T-helper 2 cell treated with Interferon-gamma antibody and Interleukin-4, amounts not matched to agents 5 μg/mL and 100 μg/mL, for 36 hours (primary cell): Measurements from ENCODE around the gene STARD8.
"Not testable (repeated sequence)": the region's sequence is repeated elsewhere in the genome, so short reads cannot be mapped to it uniquely, and the experiment has no call there.

Experiments
- DNase-seq: peaks from one replicate; pipeline ENCODE4 v3.0.0; 2021; ENCODE audit warnings: low spot score
- H3K27ac Mint-ChIP-seq: one replicate; pipeline ENCODE4 v1.8.0; 2021; ENCODE audit warnings: mild to moderate bottlenecking, mixed read lengths
- H3K27me3 Mint-ChIP-seq: one replicate; pipeline ENCODE4 v1.8.0; 2021; ENCODE audit warnings: low read depth, mixed read lengths
- H3K36me3 Mint-ChIP-seq: one replicate; pipeline ENCODE4 v1.8.0; 2021; ENCODE audit warnings: low read depth, mixed read lengths
- H3K4me1 Mint-ChIP-seq: one replicate; pipeline ENCODE4 v1.8.0; 2021; ENCODE audit warnings: low read depth, mixed read lengths
- H3K4me3 Mint-ChIP-seq: one replicate; pipeline ENCODE4 v1.8.0; 2022; ENCODE audit warnings: mild to moderate bottlenecking, moderate library complexity, mixed read lengths
- H3K9me3 Mint-ChIP-seq: one replicate; pipeline ENCODE4 v1.8.0; 2021; ENCODE audit warnings: mixed read lengths

Gene STARD8

GRCh38 chrX:68647156-68647957, at the start of gene STARD8:
STARD8 (plus strand) TSS chrX:68647666; CDS start chrX:68647883, 217 bp downstream.
- no peak for DNase-seq
- peaks cover 4% of the 10 kb centered on the region for H3K27me3 Mint-ChIP-seq
- no peak within 1 kb of the TSS for H3K27ac Mint-ChIP-seq
- no peaks in the 10 kb centered on the region for H3K4me1 Mint-ChIP-seq
- H3K4me3 Mint-ChIP-seq, result no peak within 1 kb of the TSS
- H3K9me3 Mint-ChIP-seq, result no peaks in the 10 kb centered on the region
- no peaks in the 10 kb centered on the region for H3K36me3 Mint-ChIP-seq

GRCh38 chrX:68598841-68599240, 48.6 kb upstream of the STARD8 start:
- H3K9me3 Mint-ChIP-seq, result peaks cover 17% of the 10 kb centered on the region
- no peaks in the 10 kb centered on the region for H3K36me3 Mint-ChIP-seq
- H3K27ac Mint-ChIP-seq, result no peak overlapping the region
- H3K4me1 Mint-ChIP-seq, result no peaks in the 10 kb centered on the region
- no peak for DNase-seq
- H3K27me3 Mint-ChIP-seq, result no peaks in the 10 kb centered on the region
- no peak overlapping the region for H3K4me3 Mint-ChIP-seq

DNA sequence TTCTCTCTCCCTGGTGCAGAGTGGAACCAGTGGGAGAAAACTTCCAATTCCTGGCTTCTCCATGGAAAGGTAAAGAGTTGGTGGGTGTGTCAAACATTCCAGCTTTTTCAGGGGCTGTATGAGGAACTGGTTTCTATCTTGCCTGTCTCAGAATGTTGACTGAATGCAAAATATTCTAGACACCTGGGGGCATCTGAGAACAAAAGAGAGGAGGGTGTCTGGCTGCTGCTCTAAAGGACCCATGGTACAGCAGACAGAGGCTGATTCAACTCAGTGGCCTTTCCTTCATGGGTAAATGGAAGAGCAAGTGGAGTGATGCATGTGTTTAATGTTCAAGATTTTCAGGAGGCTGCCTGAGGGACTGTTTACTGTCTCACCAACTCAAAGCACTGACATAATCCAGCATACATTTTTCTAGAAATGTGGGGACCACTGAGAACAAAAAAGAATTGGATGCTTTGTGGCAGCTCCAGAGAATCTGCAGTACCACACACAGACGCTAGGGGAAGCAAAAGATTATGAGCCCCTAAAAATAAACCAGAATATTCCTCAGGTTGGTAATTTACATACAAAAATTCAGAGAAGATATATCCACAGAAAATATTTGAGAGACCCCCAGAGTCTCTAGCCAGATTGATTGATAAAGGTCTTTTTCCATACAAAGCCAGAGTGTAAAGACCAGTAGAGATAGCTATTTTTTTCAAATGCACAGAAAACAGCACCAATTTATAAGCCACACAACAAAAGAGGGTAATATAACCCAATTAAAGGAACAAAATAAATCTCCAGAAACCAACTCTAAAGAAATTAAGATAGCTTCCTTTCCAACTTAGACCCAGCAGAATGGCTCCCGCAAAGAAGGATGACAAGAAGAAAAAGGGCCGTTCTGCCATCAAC, 48.0 kb upstream of the STARD8 start:
- peaks cover 11% of the 10 kb centered on the region for H3K9me3 Mint-ChIP-seq
- no peaks in the 10 kb centered on the region for H3K4me1 Mint-ChIP-seq
- no peak for DNase-seq
- no peak overlapping the region for H3K27ac Mint-ChIP-seq
- H3K4me3 Mint-ChIP-seq, result no peak overlapping the region
- no peaks in the 10 kb centered on the region for H3K27me3 Mint-ChIP-seq
- no peaks in the 10 kb centered on the region for H3K36me3 Mint-ChIP-seq

DNA sequence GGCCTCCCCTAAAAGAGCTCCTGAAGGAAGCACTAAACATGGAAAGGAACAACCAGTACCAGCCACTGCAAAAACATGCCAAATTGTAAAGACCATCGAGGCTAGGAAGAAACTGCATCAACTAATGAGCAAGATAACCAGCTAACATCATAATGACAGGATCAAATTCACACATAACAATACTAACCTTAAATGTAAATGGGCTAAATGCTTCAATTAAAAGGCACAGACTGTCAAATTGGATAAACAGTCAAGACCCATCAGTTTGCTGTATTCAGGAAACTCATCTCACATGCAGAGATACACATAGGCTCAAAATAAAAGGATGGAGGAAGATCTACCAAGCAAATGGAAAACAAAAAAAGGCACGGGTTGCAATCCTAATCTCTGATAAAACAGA, 43.2 kb upstream of the STARD8 start:
- H3K9me3 Mint-ChIP-seq, H3K4me3 Mint-ChIP-seq, H3K27me3 Mint-ChIP-seq, DNase-seq, H3K4me1 Mint-ChIP-seq, H3K36me3 Mint-ChIP-seq, H3K27ac Mint-ChIP-seq: not testable (repeated sequence)

GRCh38 chrX:68614733-68615132, 32.7 kb upstream of the STARD8 start:
- H3K27ac Mint-ChIP-seq, DNase-seq, H3K27me3 Mint-ChIP-seq, H3K9me3 Mint-ChIP-seq, H3K4me1 Mint-ChIP-seq, H3K4me3 Mint-ChIP-seq, H3K36me3 Mint-ChIP-seq: not testable (repeated sequence)

GRCh38 chrX:68627986-68628385, 19.5 kb upstream of the STARD8 start:
- Mint-ChIP-seq H3K9me3 (no peaks in the 10 kb centered on the region), H3K4me3 (no peak overlapping the region), H3K4me1 (no peaks in the 10 kb centered on the region), H3K27me3 (no peaks in the 10 kb centered on the region), H3K36me3 (no peaks in the 10 kb centered on the region), H3K27ac (no peak overlapping the region)
- DNase-seq, result no peak

DNA sequence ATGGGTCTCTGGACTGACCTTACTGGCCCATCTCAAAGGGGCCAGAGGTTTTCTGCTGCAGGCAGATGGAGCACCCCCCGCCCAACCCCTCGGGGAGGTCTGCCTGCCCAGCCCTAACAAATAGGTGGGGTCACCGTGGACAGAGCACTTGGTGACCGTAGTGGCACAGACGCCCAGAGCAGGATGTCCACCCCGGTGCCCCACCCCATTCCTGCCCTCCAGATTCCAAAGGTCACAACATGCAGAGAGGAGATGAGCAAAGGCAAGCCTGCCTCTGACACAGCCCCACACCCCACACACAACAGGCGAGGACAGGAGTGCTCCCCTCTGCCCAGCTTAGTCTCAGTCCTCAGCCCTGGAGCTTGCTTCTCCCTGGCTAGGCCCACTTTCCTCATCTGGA, 17.5 kb upstream of the STARD8 start:
- H3K9me3 Mint-ChIP-seq, H3K27me3 Mint-ChIP-seq, H3K4me1 Mint-ChIP-seq, DNase-seq, H3K4me3 Mint-ChIP-seq, H3K36me3 Mint-ChIP-seq, H3K27ac Mint-ChIP-seq: not testable (repeated sequence)

DNA sequence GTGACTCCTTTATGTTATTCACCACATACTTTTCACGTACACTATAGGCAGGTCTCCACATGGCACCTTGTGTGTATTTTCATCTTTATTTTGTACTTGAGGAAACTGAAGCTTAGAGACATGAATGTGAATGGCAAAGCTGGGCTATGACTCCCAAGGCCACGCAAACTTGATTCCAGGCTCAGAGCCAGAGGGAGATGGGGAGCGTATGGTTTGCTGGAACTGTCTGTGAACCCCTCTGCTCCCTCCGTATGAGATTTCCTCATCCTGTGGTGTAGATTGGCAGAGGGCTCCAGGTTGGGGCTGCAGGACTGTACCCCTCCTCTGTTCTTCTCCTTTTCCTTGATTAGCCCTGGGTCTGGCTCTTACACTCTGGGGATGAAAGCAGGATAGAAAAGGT, 16.1 kb upstream of the STARD8 start:
- H3K27me3 Mint-ChIP-seq, result no peaks in the 10 kb centered on the region
- no peak overlapping the region for H3K27ac Mint-ChIP-seq
- no peak for DNase-seq

DNA sequence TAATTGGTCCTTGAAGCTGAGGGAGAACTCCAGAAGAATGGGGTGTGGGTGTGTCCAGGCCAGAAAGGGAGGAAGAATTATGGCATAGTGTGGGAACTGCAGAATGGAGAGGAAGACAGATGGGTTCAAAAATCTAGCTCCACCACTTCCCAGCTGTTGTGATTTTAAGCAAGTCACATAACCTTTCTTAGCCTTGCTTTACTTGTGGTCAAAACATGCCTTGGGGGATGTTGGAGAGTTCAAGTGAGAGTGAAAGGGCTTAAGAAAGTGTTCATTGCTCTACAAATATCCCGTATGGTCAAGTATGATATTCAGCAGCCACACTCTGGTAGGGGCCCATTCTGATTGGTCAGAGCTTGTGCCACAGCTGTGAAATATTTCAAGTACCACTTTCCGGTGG, 15.0 kb upstream of the STARD8 start:
- no peak for DNase-seq
- H3K27ac Mint-ChIP-seq, result no peak overlapping the region
- no peaks in the 10 kb centered on the region for H3K27me3 Mint-ChIP-seq
- no peaks in the 10 kb centered on the region for H3K9me3 Mint-ChIP-seq
- H3K4me1 Mint-ChIP-seq, result no peaks in the 10 kb centered on the region
- no peaks in the 10 kb centered on the region for H3K36me3 Mint-ChIP-seq
- no peak overlapping the region for H3K4me3 Mint-ChIP-seq

More for the DNA sequence above, 16.1 kb upstream of the STARD8 start:
- no peaks in the 10 kb centered on the region for H3K4me1 Mint-ChIP-seq
- H3K4me3 Mint-ChIP-seq, result no peak overlapping the region
- no peaks in the 10 kb centered on the region for H3K9me3 Mint-ChIP-seq
- H3K36me3 Mint-ChIP-seq, result no peaks in the 10 kb centered on the region

GRCh38 chrX:68633981-68634380, 13.5 kb upstream of the STARD8 start:
- Mint-ChIP-seq H3K27me3 (no peaks in the 10 kb centered on the region), H3K4me3 (no peak overlapping the region), H3K36me3 (no peaks in the 10 kb centered on the region), H3K4me1 (no peaks in the 10 kb centered on the region), H3K27ac (no peak overlapping the region), H3K9me3 (no peaks in the 10 kb centered on the region)
- DNase-seq, result no peak

- Mint-ChIP-seq H3K27ac (no peak overlapping the region), H3K4me1 (no peaks in the 10 kb centered on the region), H3K27me3 (no peaks in the 10 kb centered on the region), H3K4me3 (no peak overlapping the region), H3K36me3 (no peaks in the 10 kb centered on the region), H3K9me3 (no peaks in the 10 kb centered on the region)
- DNase-seq, result no peak
These were observed 12.7 kb upstream of the STARD8 start for GRCh38 chrX:68634649-68635227.

GRCh38 chrX:68640661-68641060, 6.8 kb upstream of the STARD8 start:
- no peak for DNase-seq
- Mint-ChIP-seq H3K27ac (no peak overlapping the region), H3K36me3 (no peaks in the 10 kb centered on the region), H3K27me3 (peaks cover 3% of the 10 kb centered on the region), H3K4me1 (no peaks in the 10 kb centered on the region), H3K4me3 (no peak overlapping the region), H3K9me3 (no peaks in the 10 kb centered on the region)

GRCh38 chrX:68644861-68645260, 2.6 kb upstream of the STARD8 start:
- Mint-ChIP-seq H3K27me3 (peaks cover 4% of the 10 kb centered on the region), H3K4me1 (no peaks in the 10 kb centered on the region), H3K27ac (no peak overlapping the region), H3K36me3 (no peaks in the 10 kb centered on the region), H3K9me3 (no peaks in the 10 kb centered on the region), H3K4me3 (no peak overlapping the region)
- no peak for DNase-seq

- DNase-seq, result no peak
- no peak overlapping the region for H3K27ac Mint-ChIP-seq
- H3K27me3 Mint-ChIP-seq, result peaks cover 4% of the 10 kb centered on the region
- no peaks in the 10 kb centered on the region for H3K36me3 Mint-ChIP-seq
- H3K4me1 Mint-ChIP-seq, result no peaks in the 10 kb centered on the region
- no peaks in the 10 kb centered on the region for H3K9me3 Mint-ChIP-seq
- no peak overlapping the region for H3K4me3 Mint-ChIP-seq
These were observed 1.0 kb upstream of the STARD8 start for GRCh38 chrX:68646421-68646820.
